Mesodermal cell (in vitro differentiated cells): ENCODE data around the gene CABS1.

Experiments
- H3K27ac ChIP-seq: 2 replicates; pipeline ENCODE4 v1.7.0; 2013; ENCODE audit warnings: mild to moderate bottlenecking, low read depth, low read length, moderate library complexity; ENCODE audit not compliant: severe bottlenecking
- H3K36me3 ChIP-seq: 2 replicates; pipeline ENCODE4 v1.7.1; 2013; ENCODE audit warnings: mild to moderate bottlenecking, low read length, moderate library complexity; ENCODE audit not compliant: control insufficient read depth, insufficient read depth
- H3K4me1 ChIP-seq: one replicate; pipeline ENCODE4 v1.7.1; 2013; ENCODE audit warnings: mild to moderate bottlenecking, low read length; ENCODE audit not compliant: insufficient read depth, control insufficient read depth, poor library complexity, severe bottlenecking
- H3K4me3 ChIP-seq: 2 replicates; pipeline ENCODE4 v1.7.0; 2013; ENCODE audit warnings: low read length, control low read depth, mild to moderate bottlenecking; ENCODE audit not compliant: insufficient read depth, poor library complexity, severe bottlenecking; ENCODE audit errors: extremely low read depth
- H3K9me3 ChIP-seq: 2 replicates; pipeline ENCODE4 v1.7.1; 2013; ENCODE audit warnings: mild to moderate bottlenecking, low read length, moderate library complexity; ENCODE audit not compliant: control insufficient read depth
- WGBS, 2 experiments: methylation state at CpG; one replicate each; pipeline ENCODE4 v1.1.5; 2013; ENCODE audit warnings: missing lambda C conversion rate in 2 of 2; ENCODE audit not compliant: insufficient coverage in 2 of 2; 5-methylcytosine and 5-hydroxymethylcytosine counted together

CABS1 gene

GRCh38 chr4:70315928-70316327 is 18.9 kb upstream of the CABS1 start:
- no peaks in the 10 kb centered on the region for H3K36me3 ChIP-seq
- no peaks in the 10 kb centered on the region for H3K4me1 ChIP-seq
- 17 to 50% methylated on average over 1 of the region's 1 CpG for WGBS, 2 experiments
- no peaks in the 10 kb centered on the region for H3K9me3 ChIP-seq
- no peak overlapping the region for H3K4me3 ChIP-seq
- no peak overlapping the region for H3K27ac ChIP-seq

- Histone ChIP-seq H3K36me3 (no peaks in the 10 kb centered on the region), H3K9me3 (no peaks in the 10 kb centered on the region), H3K4me1 (no peaks in the 10 kb centered on the region), H3K4me3 (no peak overlapping the region), H3K27ac (no peak overlapping the region)
- WGBS, 2 experiments: no CpG with 5 or more reads among the region's 2 CpGs
Observed at GRCh38 chr4:70326052-70326451, 8.7 kb upstream of the CABS1 start.

GRCh38 chr4:70336043-70336442 is 1.3 kb downstream of the CABS1 start:
- Histone ChIP-seq H3K4me3 (no peak overlapping the region), H3K36me3 (no peaks in the 10 kb centered on the region), H3K9me3 (no peaks in the 10 kb centered on the region), H3K4me1 (no peaks in the 10 kb centered on the region), H3K27ac (no peak overlapping the region)
- 92% methylated on average over 2 of the region's 5 CpGs; no CpG with 5 or more reads in 1 of the 2 experiments for WGBS, 2 experiments

GRCh38 chr4:70337886-70338420 is 3.2 kb downstream of the CABS1 start:
- Histone ChIP-seq H3K4me3 (no peak overlapping the region), H3K9me3 (no peaks in the 10 kb centered on the region), H3K4me1 (no peaks in the 10 kb centered on the region), H3K27ac (no peak overlapping the region), H3K36me3 (no peaks in the 10 kb centered on the region)
- no CpG with 5 or more reads among the region's 1 CpG for WGBS, 2 experiments

- H3K27ac ChIP-seq: no peak overlapping the region
- 89 to 100% methylated on average over 1 of the region's 1 CpG for WGBS, 2 experiments
- no peaks in the 10 kb centered on the region for H3K9me3 ChIP-seq
- H3K4me3 ChIP-seq: no peak overlapping the region
- no peaks in the 10 kb centered on the region for H3K36me3 ChIP-seq
- H3K4me1 ChIP-seq: no peaks in the 10 kb centered on the region
Observed at GRCh38 chr4:70356185-70356584, 21.4 kb downstream of the CABS1 start.

GRCh38 chr4:70359115-70359661 is 24.4 kb downstream of the CABS1 start:
- WGBS, 2 experiments: no CpG with 5 or more reads among the region's 3 CpGs
- H3K9me3 ChIP-seq: no peaks in the 10 kb centered on the region
- H3K27ac ChIP-seq: no peak overlapping the region
- no peak overlapping the region for H3K4me3 ChIP-seq
- H3K36me3 ChIP-seq: no peaks in the 10 kb centered on the region
- no peaks in the 10 kb centered on the region for H3K4me1 ChIP-seq

- Histone ChIP-seq H3K4me3 (no peak within 1 kb of the TSS), H3K36me3 (no peaks in the 10 kb centered on the region), H3K9me3 (no peaks in the 10 kb centered on the region), H3K4me1 (no peaks in the 10 kb centered on the region), H3K27ac (no peak within 1 kb of the TSS)
- WGBS, 2 experiments: 77 to 100% methylated on average over 2 of the region's 3 CpGs
Observed at GRCh38 chr4:70360460-70360859, 25.7 kb downstream of the CABS1 start, which contains the start of gene SMR3A. TSS of gene SMR3A (plus strand) at chr4:70360760. CDS start at chr4:70362116, 1,356 bp downstream.

- Histone ChIP-seq H3K9me3 (no peaks in the 10 kb centered on the region), H3K27ac (no peak overlapping the region), H3K36me3 (no peaks in the 10 kb centered on the region), H3K4me3 (no peak overlapping the region), H3K4me1 (no peaks in the 10 kb centered on the region)
- 95 to 97% methylated on average over 5 of the region's 5 CpGs for WGBS, 2 experiments
Observed at GRCh38 chr4:70364002-70364401, 29.2 kb downstream of the CABS1 start.

GRCh38 chr4:70365479-70365878 is 30.7 kb downstream of the CABS1 start:
- Histone ChIP-seq H3K36me3 (no peaks in the 10 kb centered on the region), H3K4me1 (no peaks in the 10 kb centered on the region), H3K27ac (no peak overlapping the region), H3K9me3 (no peaks in the 10 kb centered on the region), H3K4me3 (no peak overlapping the region)
- WGBS, 2 experiments: 80% methylated on average over 1 of the region's 2 CpGs; no CpG with 5 or more reads in 1 of the 2 experiments

GRCh38 chr4:70367813-70368212 is 33.0 kb downstream of the CABS1 start:
- WGBS, 2 experiments: no CpG with 5 or more reads among the region's 1 CpG
- H3K27ac ChIP-seq: no peak overlapping the region
- no peaks in the 10 kb centered on the region for H3K4me1 ChIP-seq
- no peak overlapping the region for H3K4me3 ChIP-seq
- no peaks in the 10 kb centered on the region for H3K9me3 ChIP-seq
- H3K36me3 ChIP-seq: no peaks in the 10 kb centered on the region

- Histone ChIP-seq H3K36me3 (no peaks in the 10 kb centered on the region), H3K27ac (no peak overlapping the region), H3K4me1 (no peaks in the 10 kb centered on the region), H3K4me3 (no peak overlapping the region), H3K9me3 (no peaks in the 10 kb centered on the region)
- 100% methylated on average over 1 of the region's 4 CpGs; no CpG with 5 or more reads in 1 of the 2 experiments for WGBS, 2 experiments
Observed at GRCh38 chr4:70371987-70372386, 37.2 kb downstream of the CABS1 start.
